ENCODE data around the gene ZNF736. TPM values are rescaled to one million over a fixed set of nuclear protein-coding genes. Genes with fewer than 3 reads are reported as not detected.

ZNF736 gene
- polyA plus RNA-seq, 3 donors: 1.7 to 2.6 (median 2.0) TPM

DNA sequence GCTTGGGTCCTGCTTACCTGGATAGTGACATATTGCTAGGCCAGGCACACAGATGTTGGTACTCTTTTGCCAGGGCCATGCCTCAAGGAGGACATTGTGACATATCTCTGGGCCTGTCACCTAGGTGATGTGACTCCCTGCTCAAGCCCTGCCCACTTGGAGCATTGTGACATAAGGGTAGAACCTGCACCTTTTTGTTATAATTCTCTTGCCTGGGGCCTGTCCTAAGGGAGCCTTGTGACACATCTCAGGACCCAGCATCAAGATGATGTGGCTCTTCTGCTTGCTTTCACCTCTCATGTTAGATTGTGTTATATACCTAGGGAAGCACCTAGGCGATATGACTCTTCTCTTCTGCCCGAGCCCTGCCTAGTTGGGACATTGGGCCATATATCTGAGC is 57.4 kb downstream of the ZNF736 start:
- no peak overlapping the region for H3K27ac ChIP-seq (ENCODE audit: low read depth, low read length)
- 85 to 96% (median 92%) methylated on average over 2 of the region's 2 CpGs for WGBS, 3 donors

DNA sequence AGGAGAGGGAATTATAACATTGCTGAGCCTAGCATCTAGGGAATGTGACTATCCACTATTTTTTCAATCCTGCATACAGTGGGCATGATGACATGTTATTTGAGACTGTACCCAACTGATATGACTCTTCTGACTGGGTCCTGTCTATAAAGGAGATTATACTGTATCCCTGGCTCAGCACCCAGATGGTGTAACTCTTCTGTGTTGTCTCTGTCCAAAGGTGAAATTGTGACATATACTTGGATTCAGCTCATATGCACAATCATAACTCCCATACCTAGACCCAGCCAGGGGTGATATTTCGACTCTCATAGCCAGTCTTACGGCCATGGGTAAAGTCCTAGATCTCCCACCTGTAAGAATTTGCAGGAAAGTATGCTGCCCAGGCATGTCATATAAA is 59.3 kb downstream of the ZNF736 start:
- WGBS, 3 donors: 80 to 90% (median 85%) methylated on average over 2 of the region's 2 CpGs
- H3K27ac ChIP-seq (ENCODE audit: low read depth, low read length): no peak overlapping the region

DNA sequence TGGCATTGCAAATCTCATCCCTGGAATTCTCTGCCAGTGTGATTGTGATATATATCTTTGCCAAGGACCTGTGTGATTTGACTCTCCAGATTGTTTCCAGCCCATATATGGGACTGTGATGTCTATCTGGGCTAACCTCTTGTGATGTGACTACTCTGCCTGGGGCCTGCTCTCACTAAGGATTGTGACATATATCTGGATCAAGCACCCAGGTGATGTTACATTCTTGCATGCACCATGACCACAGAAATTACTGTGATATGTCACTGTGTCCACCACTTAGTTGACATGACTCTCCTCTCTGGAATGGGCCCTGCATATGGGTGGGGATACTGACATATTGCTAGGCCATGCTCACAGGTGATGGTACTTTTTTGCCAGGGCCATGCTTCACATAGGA is 86.6 kb downstream of the ZNF736 start:
- H3K27ac ChIP-seq (ENCODE audit: low read depth, low read length): no peak overlapping the region

Other genes with a start within 250 kb of the ZNF736 start
- not detected for gene ZNF735, start 106.8 kb upstream of the ZNF736 start, polyA plus RNA-seq
- gene ZNF679, start 85.5 kb upstream of the ZNF736 start, polyA plus RNA-seq: not detected
- 1 to 10 TPM; 2.2 to 7.1 (median 3.2) TPM for gene ZNF680, start 249.1 kb downstream of the ZNF736 start, polyA plus RNA-seq